Calu3 (cell line): ENCODE measurements around the gene SEC24A. TPM values are rescaled to one million over a fixed set of nuclear protein-coding genes. Genes with fewer than 3 reads are reported as not detected.

Experiments
- BruUV-seq: library from RNA; stranded (reverse); fragments of 400-500 nt; replicated peaks from 2 replicates; lab custom pipeline; 2021; lab: Mats Ljungman, UMichigan
- CTCF ChIA-PET: fragments of 300-600 bp; sonication (Branson Sonifier 250); formaldehyde crosslinking; loops from one replicate; lab custom pipeline; 2022; ENCODE audit warnings: antibody characterized with exemption; lab: Charles Lee
- DNase-seq: peaks from one replicate; pipeline ENCODE4 v3.0.0; 2022
- H3K27ac Mint-ChIP-seq: one replicate; pipeline ENCODE4 v1.8.0; 2022; ENCODE audit warnings: mixed read lengths; ENCODE audit not compliant: unreplicated experiment
- H3K27me3 Mint-ChIP-seq: one replicate; pipeline ENCODE4 v1.8.0; 2022; ENCODE audit warnings: mixed read lengths; ENCODE audit not compliant: unreplicated experiment
- H3K36me3 Mint-ChIP-seq: one replicate; pipeline ENCODE4 v1.8.0; 2022; ENCODE audit warnings: mild to moderate bottlenecking, moderate library complexity, mixed read lengths; ENCODE audit not compliant: insufficient read depth, unreplicated experiment
- H3K4me1 Mint-ChIP-seq: one replicate; pipeline ENCODE4 v1.8.0; 2022; ENCODE audit warnings: mild to moderate bottlenecking, low read depth, mixed read lengths; ENCODE audit not compliant: unreplicated experiment
- H3K4me3 Mint-ChIP-seq: one replicate; pipeline ENCODE4 v1.8.0; 2022; ENCODE audit warnings: mild to moderate bottlenecking, low read depth, moderate library complexity, mixed read lengths; ENCODE audit not compliant: unreplicated experiment
- H3K9me3 Mint-ChIP-seq: one replicate; pipeline ENCODE4 v1.8.0; 2022; ENCODE audit warnings: low read depth, mixed read lengths; ENCODE audit not compliant: unreplicated experiment
- intact Hi-C: fragments of 100-400 bp; cut with micrococcal nuclease; formaldehyde crosslinking; loops from one replicate; pipeline ENCODE4 v1.10.0; 2022; ENCODE audit not compliant: unreplicated experiment
- total RNA-seq: library from RNA; stranded (reverse); gene quantifications from 2 replicates; pipeline ENCODE4 v1.2.3, GENCODE V29; 2022
- TF ChIP-seq, protein P1 (sequence below): fragments of 200-600 bp; IDR thresholded peaks from one replicate; pipeline ENCODE4 v1.8.0; 2022; ENCODE audit warnings: antibody characterized with exemption; ENCODE audit not compliant: unreplicated experiment

Gene SEC24A
- total RNA-seq, 1 experiment from 2014 or later, result 35.2 TPM

DNA sequence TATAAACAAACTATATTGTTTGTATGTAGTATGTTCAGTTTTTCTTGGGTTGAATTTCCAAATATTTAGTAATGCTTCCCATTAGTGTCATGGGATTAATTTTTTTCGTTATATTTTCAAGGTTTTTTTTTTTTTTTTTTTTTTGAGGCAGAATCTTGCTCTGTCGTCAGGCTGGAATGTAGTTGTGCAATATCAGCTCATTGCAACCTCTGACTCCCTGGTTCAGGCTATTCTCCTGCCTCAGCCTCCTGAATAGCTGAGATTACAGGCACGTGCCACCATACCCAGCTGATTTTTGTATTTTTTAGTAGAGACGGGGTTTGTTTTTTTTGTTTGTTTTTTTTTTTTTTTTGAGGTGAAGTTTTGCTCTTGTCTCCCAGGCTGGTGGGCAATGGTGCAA lies 120.6 kb downstream of the SEC24A start:
- CTCF ChIA-PET, result no interaction called here
- Mint-ChIP-seq H3K36me3 (peaks cover 66% of the 10 kb centered on the region), H3K27ac (no peak overlapping the region), H3K27me3 (no peaks in the 10 kb centered on the region), H3K9me3 (no peaks in the 10 kb centered on the region), H3K4me3 (no peak overlapping the region), H3K4me1 (no peaks in the 10 kb centered on the region)
- BruUV-seq, result no TSS peak
- intact Hi-C loops, result no loop called here
- TF ChIP-seq, protein P1, sequence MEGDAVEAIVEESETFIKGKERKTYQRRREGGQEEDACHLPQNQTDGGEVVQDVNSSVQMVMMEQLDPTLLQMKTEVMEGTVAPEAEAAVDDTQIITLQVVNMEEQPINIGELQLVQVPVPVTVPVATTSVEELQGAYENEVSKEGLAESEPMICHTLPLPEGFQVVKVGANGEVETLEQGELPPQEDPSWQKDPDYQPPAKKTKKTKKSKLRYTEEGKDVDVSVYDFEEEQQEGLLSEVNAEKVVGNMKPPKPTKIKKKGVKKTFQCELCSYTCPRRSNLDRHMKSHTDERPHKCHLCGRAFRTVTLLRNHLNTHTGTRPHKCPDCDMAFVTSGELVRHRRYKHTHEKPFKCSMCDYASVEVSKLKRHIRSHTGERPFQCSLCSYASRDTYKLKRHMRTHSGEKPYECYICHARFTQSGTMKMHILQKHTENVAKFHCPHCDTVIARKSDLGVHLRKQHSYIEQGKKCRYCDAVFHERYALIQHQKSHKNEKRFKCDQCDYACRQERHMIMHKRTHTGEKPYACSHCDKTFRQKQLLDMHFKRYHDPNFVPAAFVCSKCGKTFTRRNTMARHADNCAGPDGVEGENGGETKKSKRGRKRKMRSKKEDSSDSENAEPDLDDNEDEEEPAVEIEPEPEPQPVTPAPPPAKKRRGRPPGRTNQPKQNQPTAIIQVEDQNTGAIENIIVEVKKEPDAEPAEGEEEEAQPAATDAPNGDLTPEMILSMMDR, result no peak
- DNase-seq, result no peak

DNA sequence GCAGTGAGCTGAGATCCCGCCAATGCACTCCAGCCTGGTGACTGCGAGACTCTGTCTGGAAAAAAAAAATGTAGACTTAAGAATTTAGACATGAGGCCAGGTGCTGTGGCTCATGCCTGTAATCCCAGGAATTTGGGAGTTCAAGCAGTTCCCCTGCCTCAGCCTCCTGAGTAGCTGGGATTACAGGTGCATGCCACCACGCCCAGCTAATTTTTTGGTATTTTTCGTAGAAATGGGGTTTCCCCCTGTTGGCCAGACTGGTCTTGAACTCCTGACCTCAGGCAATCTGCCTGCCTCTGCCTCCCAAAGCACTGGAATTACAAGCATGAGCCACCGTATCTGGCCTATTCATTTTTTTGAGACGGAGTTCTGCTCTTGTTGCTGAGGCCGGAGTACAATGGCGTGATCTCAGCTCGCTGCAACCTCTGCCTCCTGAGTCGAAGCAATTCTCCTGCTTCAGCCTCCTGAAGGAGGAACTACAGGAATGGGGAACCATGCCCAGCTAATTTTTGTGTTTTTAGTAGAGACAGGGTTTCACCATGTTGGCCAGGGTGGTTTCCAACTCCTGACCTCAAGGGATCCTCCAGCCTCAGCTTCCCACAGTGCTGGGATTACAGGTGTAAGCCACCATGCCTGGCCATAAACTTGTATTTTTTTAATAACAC lies 124.0 kb downstream of the SEC24A start:
- intact Hi-C loops, result no loop called here
- TF ChIP-seq, protein P1, result no peak
- Mint-ChIP-seq H3K9me3 (no peaks in the 10 kb centered on the region), H3K36me3 (peaks cover 79% of the 10 kb centered on the region), H3K27me3 (no peaks in the 10 kb centered on the region), H3K27ac (no peak overlapping the region), H3K4me3 (no peak overlapping the region), H3K4me1 (no peaks in the 10 kb centered on the region)
- BruUV-seq, result no TSS peak
- DNase-seq, result no peak
- CTCF ChIA-PET, result no interaction called here

DNA sequence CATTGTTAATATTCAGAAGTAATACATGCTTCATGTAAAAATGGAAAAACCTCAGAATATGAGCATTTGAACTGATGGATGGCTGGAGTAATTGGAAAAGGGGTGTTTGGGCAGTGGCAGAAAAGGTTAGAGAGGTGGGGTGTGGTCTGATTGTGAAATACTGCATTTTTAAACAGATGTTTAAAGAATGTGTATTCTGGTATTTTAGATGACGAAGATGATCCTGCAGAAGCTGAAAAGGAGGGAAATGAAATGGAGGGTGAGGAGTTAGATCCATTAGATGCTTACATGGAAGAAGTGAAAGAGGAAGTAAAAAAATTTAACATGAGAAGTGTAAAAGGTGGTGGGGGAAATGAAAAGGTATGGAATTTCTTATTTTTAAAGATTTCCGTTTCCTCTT lies 128.8 kb downstream of the SEC24A start:
- Mint-ChIP-seq H3K36me3 (peaks cover 72% of the 10 kb centered on the region), H3K4me1 (no peaks in the 10 kb centered on the region), H3K4me3 (no peak overlapping the region), H3K9me3 (no peaks in the 10 kb centered on the region), H3K27me3 (no peaks in the 10 kb centered on the region), H3K27ac (no peak overlapping the region)
- DNase-seq, result no peak
- CTCF ChIA-PET, result interaction anchor here (0.7 kb wide), 1 partner anchor 9 kb away, joined by 3 read pairs; no protein-coding TSS in a partner anchor
- intact Hi-C loops, result no loop called here
- BruUV-seq, result no TSS peak
- TF ChIP-seq, protein P1, result no peak

Other genes with a start within 250 kb of the SEC24A start
- 43.7 and 51.6 TPM in 2 replicates for gene CDKN2AIPNL, start 236.9 kb upstream of the SEC24A start, total RNA-seq
- gene JADE2, start 123.1 kb upstream of the SEC24A start, total RNA-seq, result 93.4 and 128 TPM in 2 replicates
- 86.9 and 95.4 TPM in 2 replicates for gene SAR1B, start 16.0 kb upstream of the SEC24A start, total RNA-seq
- 21.7 and 22.8 TPM in 2 replicates for gene CAMLG, start 89.8 kb downstream of the SEC24A start, total RNA-seq
- 88.2 and 95.8 TPM in 2 replicates for gene DDX46, start 110.0 kb downstream of the SEC24A start, total RNA-seq
- gene C5orf24, start 197.2 kb downstream of the SEC24A start, total RNA-seq, result 59.6 and 63.4 TPM in 2 replicates
- gene TXNDC15, start 225.6 kb downstream of the SEC24A start, total RNA-seq, result 33.8 and 34.2 TPM in 2 replicates